Measurements from ENCODE around the gene RASA1.
"Not testable (repeated sequence)": the region's sequence is repeated elsewhere in the genome, so short reads cannot be mapped to it uniquely, and the experiment has no call there.

- not testable (repeated sequence) for TF ChIP-seq CTCF (conservative IDR thresholded peaks at IDR 0.05); ZFX (IDR thresholded peaks at IDR 0.05)
Measured at GRCh38 chr5:87306090-87306489, 38.4 kb downstream of the RASA1 start.

Data from C4-2B (cell line).